Endothelial cell of umbilical vein (primary cell): ENCODE results near the gene ZMAT5. TPM values are rescaled to one million over a fixed set of nuclear protein-coding genes. Genes with fewer than 3 reads are reported as not detected.

Experiments used
- BruUV-seq: library from RNA; stranded (reverse); fragments of 400-500 nt; replicated peaks from 2 replicates; lab custom pipeline; 2021; lab: Mats Ljungman, UMichigan
- CTCF ChIA-PET: fragments of 300-600, 350-600 bp; sonication (Branson Sonifier 250); formaldehyde crosslinking; loops from one replicate; lab custom pipeline; 2021; ENCODE audit warnings: antibody characterized with exemption, inconsistent platforms; lab: Charles Lee
- POLR2A ChIA-PET: fragments of 300-600, 350-600 bp; sonication (Branson Sonifier 250); formaldehyde crosslinking; loops from one replicate; lab custom pipeline; 2021; ENCODE audit warnings: antibody characterized with exemption, inconsistent platforms; lab: Charles Lee
- DNase-seq: peaks from one replicate; pipeline ENCODE4 v3.0.0-alpha.2; 2011; ENCODE audit warnings: low read depth, low spot score
- FAIRE-seq: peaks from 2 replicates; lab custom pipeline; 2011; peaks lifted over from hg19 to GRCh38; lab: Jason Lieb, UNC
- H2AFZ ChIP-seq: 2 replicates; pipeline ENCODE4 v1.6.0; 2012; ENCODE audit warnings: low read depth, low read length, control low read depth, inconsistent platforms
- H3K27ac ChIP-seq: 2 replicates; pipeline ENCODE4 v1.5.1; 2011; ENCODE audit warnings: low read depth, mild to moderate bottlenecking, control low read depth, low read length, moderate library complexity; ENCODE audit not compliant: insufficient read depth
- H3K27me3 ChIP-seq, 2 experiments: 2 replicates each; pipeline versions ENCODE4 v1.6.0 to v1.6.1; 2011; ENCODE audit warnings: low read length in 2 of 2, mixed read lengths in 1 of 2; ENCODE audit not compliant: control insufficient read depth in 2 of 2, insufficient read depth in 2 of 2
- H3K36me3 ChIP-seq, 2 experiments: 2 replicates in 1 of 2; 3 replicates in 1 of 2; pipeline ENCODE4 v1.5.1; 2011; ENCODE audit warnings: low read length in 2 of 2, mild to moderate bottlenecking in 1 of 2, moderate library complexity in 1 of 2; ENCODE audit not compliant: control insufficient read depth in 2 of 2, insufficient read depth in 2 of 2; ENCODE audit errors: extremely low read depth in 1 of 2
- H3K4me1 ChIP-seq: 3 replicates; pipeline ENCODE4 v1.5.1; 2011; ENCODE audit warnings: mild to moderate bottlenecking, low read length; ENCODE audit not compliant: control insufficient read depth, insufficient read depth; ENCODE audit errors: extremely low read depth
- H3K4me2 ChIP-seq: 2 replicates; pipeline ENCODE4 v1.6.1; 2011; ENCODE audit warnings: low read length, control low read depth, mixed read lengths; ENCODE audit not compliant: insufficient read depth
- H3K4me3 ChIP-seq, 3 experiments: fragments of 200-600 bp in 1 of 3; sonication (generic), shearing (Covaris generic) in 1 of 3; replicated peaks in 1 of 3; 2 replicates each; pipeline ENCODE4 v1.5.1; 2011 to 2016; ENCODE audit warnings: control low read depth in 3 of 3, low read length in 3 of 3, mild to moderate bottlenecking in 2 of 3, inconsistent platforms in 1 of 3, low read depth in 1 of 3, moderate library complexity in 1 of 3; ENCODE audit not compliant: insufficient read depth in 1 of 3
- H3K79me2 ChIP-seq: 2 replicates; pipeline ENCODE4 v1.6.0; 2012; ENCODE audit warnings: low read length, inconsistent platforms; ENCODE audit not compliant: control insufficient read depth, insufficient read depth
- H3K9ac ChIP-seq: replicated peaks from 2 replicates; pipeline ENCODE3; 2011; ENCODE audit warnings: low read length, control low read depth; ENCODE audit not compliant: insufficient read depth; ENCODE audit errors: extremely low read depth
- H3K9me1 ChIP-seq: replicated peaks from 3 replicates; pipeline ENCODE4 v1.6.0; 2011; ENCODE audit warnings: mild to moderate bottlenecking, low read length; ENCODE audit not compliant: control insufficient read depth, insufficient read depth; ENCODE audit errors: extremely low read depth
- H3K9me3 ChIP-seq: replicated peaks from 2 replicates; pipeline ENCODE4 v1.5.1; 2012; ENCODE audit warnings: low read length, inconsistent platforms; ENCODE audit not compliant: control insufficient read depth, insufficient read depth
- H4K20me1 ChIP-seq: replicated peaks from 2 replicates; pipeline ENCODE3; 2011; ENCODE audit warnings: mild to moderate bottlenecking, low read length; ENCODE audit not compliant: control insufficient read depth, insufficient read depth; ENCODE audit errors: extremely low read depth
- CTCF ChIP-seq, 2 donors: IDR thresholded peaks; 1 replicate in 1 of 2; 2 replicates in 1 of 2; pipeline ENCODE4 v1.5.1; 2011; ENCODE audit warnings: low read length in 2 of 2, mild to moderate bottlenecking in 2 of 2, moderate library complexity in 2 of 2, control low read depth in 1 of 2, inconsistent platforms in 1 of 2, low read depth in 1 of 2; ENCODE audit not compliant: insufficient read depth in 1 of 2; ENCODE audit errors: extremely low read depth in 1 of 2
- EZH2 ChIP-seq: IDR thresholded peaks from 2 replicates; pipeline ENCODE4 v1.6.1; 2012; ENCODE audit warnings: borderline replicate concordance, low read depth, mild to moderate bottlenecking, moderate library complexity, low read length, inconsistent platforms; ENCODE audit not compliant: severe bottlenecking
- FOS ChIP-seq: IDR thresholded peaks from 2 replicates; pipeline ENCODE4 v1.6.1; 2011; ENCODE audit warnings: mild to moderate bottlenecking, low read length, moderate library complexity, borderline replicate concordance; ENCODE audit not compliant: insufficient read depth
- GATA2 ChIP-seq: IDR thresholded peaks from 2 replicates; pipeline ENCODE4 v1.7.0; 2011; ENCODE audit warnings: low read depth, mild to moderate bottlenecking, moderate library complexity, mixed read lengths, low read length; ENCODE audit not compliant: insufficient read length, insufficient read depth
- JUN ChIP-seq: IDR thresholded peaks from 2 replicates; pipeline ENCODE4 v1.6.1; 2011; ENCODE audit warnings: borderline replicate concordance, low read depth; ENCODE audit not compliant: insufficient read length, insufficient read depth
- MAX ChIP-seq: IDR thresholded peaks from 2 replicates; pipeline ENCODE4 v1.6.1; 2011; ENCODE audit not compliant: insufficient read depth, insufficient read length
- MYC ChIP-seq: IDR thresholded peaks from one replicate; pipeline ENCODE4 v1.6.1; 2011; ENCODE audit warnings: mild to moderate bottlenecking, low read depth, low read length
- POLR2A ChIP-seq: IDR thresholded peaks from 2 replicates; pipeline ENCODE4 v1.6.1; 2012; ENCODE audit warnings: low read depth, mild to moderate bottlenecking, control low read depth, low read length
- POLR2AphosphoS5 ChIP-seq: IDR thresholded peaks from 2 replicates; pipeline ENCODE4 v1.6.1; 2012; ENCODE audit warnings: low read depth, mild to moderate bottlenecking, control low read depth, low read length, moderate library complexity; ENCODE audit not compliant: insufficient read depth
- dilution Hi-C: fragments of 300-500 bp; cut with MboI; formaldehyde crosslinking; loops from one replicate; pipeline ENCODE4 v1.15.0; 2019; ENCODE audit warnings: low sequenced_read_pairs; ENCODE audit not compliant: extremely low pct_ligation_motif_present
- intact Hi-C: fragments of 100-400 bp; cut with micrococcal nuclease; formaldehyde crosslinking; loops from one replicate; pipeline ENCODE4 v1.10.0; 2022
- polyA plus RNA-seq, 4 experiments: library from polyadenylated mRNA; depleted of rRNA in 3 of 4; stranded (reverse) in 3 of 4; unstranded in 1 of 4; fragments of >200 nt; gene quantifications; 2 replicates each; pipeline versions ENCODE4 v1.2.1 to v1.2.3, GENCODE V29; 2011 to 2012; ENCODE audit warnings: missing spikeins in 1 of 4
- total RNA-seq: library from RNA; stranded (reverse); gene quantifications from 2 replicates; pipeline ENCODE4 v1.2.3, GENCODE V29; 2021

Gene ZMAT5
- total and polyA plus RNA-seq, 2 donors (not counting 3 experiments of a cell fraction or from before 2014, with no cell fraction given), result 24.9 to 43.6 TPM

- TF ChIP-seq MYC (no peak), EZH2 (no peak), POLR2AphosphoS5 (no peak), CTCF (IDR thresholded peaks at IDR 0.05; ENCODE audit: extremely low read depth in 1 of 2, insufficient read depth in 1 of 2, low read depth in 1 of 2, low read length in 2 of 2) (no peak), FOS (no peak), MAX (no peak), GATA2 (no peak), POLR2A (no peak), JUN (no peak)
- peaks cover 9% of the 10 kb centered on the region for H3K4me1 ChIP-seq
- H3K4me3 ChIP-seq, result no peak overlapping the region
- peaks cover 4 to 15% of the 10 kb centered on the region in 2 experiments for H3K36me3 ChIP-seq
- no peak overlapping the region for H3K9ac ChIP-seq
- H2AFZ ChIP-seq, result no peak overlapping the region
- H4K20me1 ChIP-seq, result no peaks in the 10 kb centered on the region
- intact Hi-C loops (no loop called here), dilution Hi-C loops (no loop called here)
- H3K79me2 ChIP-seq, result no peaks in the 10 kb centered on the region
- DNase-seq, result no peak
- H3K9me3 ChIP-seq, result no peaks in the 10 kb centered on the region
- FAIRE-seq, result no peak
- H3K27me3 ChIP-seq, result no peaks in the 10 kb centered on the region
- H3K4me2 ChIP-seq, result no peak overlapping the region
- CTCF ChIA-PET, result interaction anchor here (1.5 kb wide), 1 partner anchor 304 kb away, joined by 4 read pairs; no protein-coding TSS in a partner anchor
- no peak overlapping the region for H3K27ac ChIP-seq
- POLR2A ChIA-PET, result no interaction called here
- no peaks in the 10 kb centered on the region for H3K9me1 ChIP-seq
- BruUV-seq, result no TSS peak
Measured at GRCh38 chr22:29784451-29785361, 17.9 kb upstream of the ZMAT5 start.
